CD4-positive, alpha-beta memory T cell (primary cell): ENCODE measurements around the gene RNASE13. TPM values are rescaled to one million over a fixed set of nuclear protein-coding genes. Genes with fewer than 3 reads are reported as not detected.

ENCODE experiments used
- CTCF ChIA-PET: fragments of 350-600 bp; sonication (Branson Sonifier 250); formaldehyde crosslinking; loops from one replicate; lab custom pipeline; 2021; ENCODE audit warnings: inconsistent platforms; ENCODE audit not compliant: partially characterized antibody; lab: Charles Lee
- POLR2A ChIA-PET: fragments of 350-600 bp; sonication (Branson Sonifier 250); formaldehyde crosslinking; loops from one replicate; lab custom pipeline; 2021; ENCODE audit not compliant: partially characterized antibody; lab: Charles Lee
- DNase-seq, 5 donors: peaks; one replicate each; pipeline versions ENCODE4 v3.0.0 to v3.0.0-alpha.2; 2020 to 2022; ENCODE audit warnings: mixed read lengths in 1 of 5
- H3K27ac ChIP-seq: one replicate; pipeline ENCODE4 v1.7.0; 2013; ENCODE audit warnings: low read depth, low read length
- H3K27me3 ChIP-seq: 2 replicates; pipeline ENCODE4 v1.7.0; 2013; ENCODE audit warnings: mild to moderate bottlenecking, low read length, moderate library complexity; ENCODE audit not compliant: insufficient read depth
- H3K36me3 ChIP-seq: 2 replicates; pipeline ENCODE4 v1.7.0; 2013; ENCODE audit warnings: mild to moderate bottlenecking, low read length, moderate library complexity; ENCODE audit not compliant: insufficient read depth
- H3K4me1 ChIP-seq: 2 replicates; pipeline ENCODE4 v1.7.0; 2013; ENCODE audit warnings: mild to moderate bottlenecking, low read length, moderate library complexity; ENCODE audit not compliant: insufficient read depth
- H3K4me3 ChIP-seq, 2 donors: one replicate each; pipeline ENCODE4 v1.7.0; 2013; ENCODE audit warnings: low read length in 2 of 2, mild to moderate bottlenecking in 1 of 2
- H3K9me3 ChIP-seq, 2 donors: one replicate each; pipeline ENCODE4 v1.7.0; 2013; ENCODE audit warnings: low read length in 2 of 2, control low read depth in 1 of 2; ENCODE audit not compliant: control insufficient read depth in 1 of 2
- H3K27ac Mint-ChIP-seq, 7 donors: one replicate each; pipeline ENCODE4 v1.8.0; 2020 to 2021; ENCODE audit warnings: mixed read lengths in 7 of 7, mild to moderate bottlenecking in 6 of 7, inconsistent platforms in 3 of 7, moderate library complexity in 3 of 7
- H3K27me3 Mint-ChIP-seq, 2 donors: one replicate each; pipeline ENCODE4 v1.8.0; 2020 to 2021; ENCODE audit warnings: mixed read lengths in 2 of 2
- H3K36me3 Mint-ChIP-seq, 2 donors: one replicate each; pipeline ENCODE4 v1.8.0; 2020 to 2021; ENCODE audit warnings: mixed read lengths in 2 of 2, inconsistent platforms in 1 of 2, mild to moderate bottlenecking in 1 of 2
- H3K4me1 Mint-ChIP-seq, 4 donors: one replicate each; pipeline ENCODE4 v1.8.0; 2020 to 2021; ENCODE audit warnings: mixed read lengths in 4 of 4, mild to moderate bottlenecking in 1 of 4
- H3K4me3 Mint-ChIP-seq, 8 donors: one replicate each; pipeline ENCODE4 v1.8.0; 2020 to 2021; ENCODE audit warnings: mixed read lengths in 8 of 8, mild to moderate bottlenecking in 7 of 8, moderate library complexity in 6 of 8, inconsistent platforms in 3 of 8
- H3K9me3 Mint-ChIP-seq, 8 donors: one replicate each; pipeline ENCODE4 v1.8.0; 2020 to 2021; ENCODE audit warnings: mixed read lengths in 8 of 8, mild to moderate bottlenecking in 5 of 8, inconsistent platforms in 3 of 8, moderate library complexity in 1 of 8
- intact Hi-C: fragments of 100-400 bp; cut with micrococcal nuclease; formaldehyde crosslinking; loops from one replicate; pipeline ENCODE4 v1.15.1; 2023
- polyA plus RNA-seq, 2 donors: library from polyadenylated mRNA; unstranded; fragments of 300-500 nt; fragmentation: Illumina TruSeq; gene quantifications; one replicate each; pipeline ENCODE4 v1.2.3, GENCODE V29; 2021
- total RNA-seq, 2 experiments: library from RNA; stranded (reverse); gene quantifications; one replicate each; pipeline ENCODE4 v1.2.3, GENCODE V29; 2021

RNASE13 gene
- total and polyA plus RNA-seq, 4 experiments from 2014 or later, result not detected

DNA sequence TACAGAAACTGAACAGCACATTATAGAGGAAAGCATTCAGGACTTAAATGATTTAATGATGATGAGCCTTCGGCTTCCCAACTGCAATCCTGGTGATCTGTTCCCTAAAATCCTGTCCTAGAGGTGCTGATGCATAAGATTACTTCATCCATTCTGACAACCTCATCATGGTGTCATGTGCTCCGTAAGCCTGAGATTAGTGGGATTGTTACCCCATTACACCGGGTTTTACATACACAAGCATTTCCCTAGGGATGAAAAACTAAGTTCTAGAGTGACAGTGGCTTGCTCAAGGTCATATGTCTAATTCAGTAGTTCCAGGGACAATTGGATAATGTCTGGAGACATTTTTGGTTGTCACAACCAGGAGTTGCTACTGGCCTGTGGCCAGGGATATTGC, 2.5 kb upstream of the RNASE13 start:
- POLR2A ChIA-PET, result no interaction called here
- H3K36me3 Mint-ChIP-seq, result no peaks in the 10 kb centered on the region

DNA sequence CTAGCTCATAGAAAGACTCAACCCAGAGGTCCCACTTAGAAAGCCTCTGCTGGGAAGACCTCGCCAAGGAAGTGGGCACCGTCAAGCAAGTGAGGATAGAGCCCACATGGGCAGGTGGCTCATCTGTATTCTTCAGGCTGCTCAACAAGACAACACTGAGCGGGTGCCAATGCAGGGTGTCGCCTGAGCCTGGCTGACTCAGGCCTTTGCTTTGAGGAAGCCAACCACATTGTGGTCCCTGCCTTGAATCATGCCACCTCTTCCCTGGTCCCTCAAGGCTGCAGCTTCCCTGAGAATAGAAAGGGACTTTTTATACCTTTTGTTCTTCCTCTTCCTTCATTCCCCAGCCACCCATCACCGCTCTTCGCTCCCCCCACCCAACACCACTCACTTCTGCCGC, 2.1 kb upstream of the RNASE13 start:
- Mint-ChIP-seq H3K9me3 (peaks cover 0 to 2% (median 0%) of the 10 kb centered on the region in 8 donors), H3K4me1 (peaks cover 0 to 6% (median 0%) of the 10 kb centered on the region in 4 donors), H3K27ac (no peak overlapping the region), H3K27me3 (peaks cover 0 to 3% of the 10 kb centered on the region in 2 donors), H3K36me3 (no peaks in the 10 kb centered on the region), H3K4me3 (no peak overlapping the region)
- Histone ChIP-seq H3K9me3 (no peaks in the 10 kb centered on the region), H3K36me3 (no peaks in the 10 kb centered on the region), H3K27me3 (no peaks in the 10 kb centered on the region), H3K4me3 (no peak overlapping the region), H3K4me1 (no peaks in the 10 kb centered on the region), H3K27ac (no peak overlapping the region)
- intact Hi-C loops, result no loop called here
- POLR2A ChIA-PET, result interaction anchor here (1.4 kb wide), 1 partner anchor 14 kb away, joined by 3 read pairs; no protein-coding TSS in a partner anchor
- DNase-seq, result no peak
- CTCF ChIA-PET, result interaction anchor here (0.9 to 10.7 kb wide), 4 partner anchors 11 to 56 kb away, joined by 3 to 138 read pairs (median 6); no protein-coding TSS in a partner anchor

More for the DNA sequence above, 2.5 kb upstream of the RNASE13 start:
- H3K9me3 ChIP-seq, result no peaks in the 10 kb centered on the region
- CTCF ChIA-PET, result interaction anchor here (0.5 to 10.7 kb wide), 2 partner anchors 22 to 62 kb away, joined by 3 to 138 read pairs; no protein-coding TSS in a partner anchor
- Mint-ChIP-seq H3K27me3 (peaks cover 0 to 3% of the 10 kb centered on the region in 2 donors), H3K4me1 (peaks cover 0 to 10% (median 0%) of the 10 kb centered on the region in 4 donors), H3K27ac (no peak overlapping the region), H3K4me3 (no peak overlapping the region), H3K9me3 (peaks cover 0 to 2% (median 0%) of the 10 kb centered on the region in 8 donors)
- H3K27me3 ChIP-seq, result no peaks in the 10 kb centered on the region
- H3K36me3 ChIP-seq, result no peaks in the 10 kb centered on the region
- no peak overlapping the region for H3K4me3 ChIP-seq
- intact Hi-C loops, result no loop called here
- no peaks in the 10 kb centered on the region for H3K4me1 ChIP-seq
- no peak for DNase-seq
- no peak overlapping the region for H3K27ac ChIP-seq

DNA sequence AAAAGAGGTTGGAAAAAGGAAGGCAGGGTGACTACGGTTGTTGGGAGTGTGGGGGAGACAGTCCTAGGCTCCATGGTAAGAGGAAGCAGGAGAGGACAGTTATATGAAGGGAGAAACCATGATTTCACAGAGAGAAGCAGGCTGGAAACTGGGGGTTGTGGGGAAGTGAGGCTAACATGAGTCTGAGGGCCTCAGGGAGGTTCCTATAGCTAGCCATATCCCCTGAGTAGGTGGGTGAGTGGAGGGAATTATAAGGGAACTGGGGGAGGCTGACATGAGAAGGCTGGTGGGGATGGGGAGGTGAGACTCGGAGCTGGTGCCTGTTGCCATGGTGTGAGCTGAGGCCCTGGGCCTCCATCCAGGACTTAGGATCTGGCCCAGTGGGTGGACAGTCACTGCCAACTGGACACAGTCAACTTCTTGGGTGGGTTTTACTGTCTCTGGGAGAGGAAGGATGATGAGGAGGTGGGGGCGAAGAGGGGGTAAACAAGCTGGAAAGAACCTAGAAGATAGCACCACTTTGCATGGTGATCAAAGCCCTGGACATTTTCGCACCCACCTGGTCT, 1.4 kb downstream of the RNASE13 start:
- H3K4me1 Mint-ChIP-seq, result no peaks in the 10 kb centered on the region
- intact Hi-C loops, result no loop called here
- POLR2A ChIA-PET, result no interaction called here
- Histone ChIP-seq H3K9me3 (no peaks in the 10 kb centered on the region), H3K27me3 (no peaks in the 10 kb centered on the region), H3K36me3 (no peaks in the 10 kb centered on the region), H3K27ac (no peak overlapping the region), H3K4me1 (no peaks in the 10 kb centered on the region), H3K4me3 (no peak overlapping the region)
- no peaks in the 10 kb centered on the region for H3K36me3 Mint-ChIP-seq
- CTCF ChIA-PET, result interaction anchor here (1.3 to 10.7 kb wide), 6 partner anchors 10 to 71 kb away, joined by 3 to 138 read pairs (median 8); no protein-coding TSS in a partner anchor
- H3K4me3 Mint-ChIP-seq, result no peak overlapping the region
- peak overlapping the region in 1 of 7 donors; percentile 74 for H3K27ac Mint-ChIP-seq
- no peak for DNase-seq
- H3K9me3 Mint-ChIP-seq, result peaks cover 0 to 2% (median 0%) of the 10 kb centered on the region in 8 donors
- peaks cover 1 to 3% of the 10 kb centered on the region in 2 donors for H3K27me3 Mint-ChIP-seq

DNA sequence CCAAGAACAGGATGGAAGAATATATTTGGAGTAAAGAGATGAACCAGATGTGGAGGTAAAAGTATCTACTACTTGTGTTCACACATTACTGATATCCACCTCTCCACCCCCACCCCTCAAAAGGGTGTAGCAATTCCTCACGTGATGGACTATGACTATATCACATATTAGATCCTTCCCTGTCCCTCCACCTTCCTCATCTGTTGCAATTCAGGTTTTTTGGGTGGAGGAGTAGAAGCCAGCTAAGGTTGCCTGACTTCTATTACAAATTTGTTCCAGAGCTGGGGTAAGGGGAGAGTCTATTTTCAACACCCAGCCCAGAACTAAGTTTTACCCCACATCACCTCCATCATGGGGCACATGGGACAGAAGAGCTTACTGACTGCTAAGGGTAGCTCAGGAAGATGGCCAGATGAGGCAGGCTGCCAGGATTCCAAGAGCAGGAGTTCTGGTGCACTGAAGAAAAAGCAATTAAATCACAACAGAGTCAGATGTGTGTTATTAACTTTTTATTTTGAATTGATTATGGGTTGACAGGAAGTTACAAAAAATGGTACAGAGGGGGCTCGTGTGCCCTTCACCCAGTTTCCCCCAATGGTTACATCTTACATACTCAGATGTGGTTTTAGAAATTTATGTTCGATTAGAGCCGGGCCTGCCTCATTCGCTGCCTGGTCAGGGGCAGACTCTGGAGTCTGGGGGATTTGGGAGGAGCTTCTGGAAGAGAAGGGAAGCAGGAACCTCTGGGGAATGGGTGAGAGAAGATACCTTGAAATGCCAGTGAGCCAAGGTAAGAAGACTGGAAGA, 2.1 kb downstream of the RNASE13 start:
- DNase-seq, result no peak
- Histone ChIP-seq H3K9me3 (no peaks in the 10 kb centered on the region), H3K4me3 (no peak overlapping the region), H3K27me3 (no peaks in the 10 kb centered on the region), H3K4me1 (no peaks in the 10 kb centered on the region), H3K36me3 (no peaks in the 10 kb centered on the region), H3K27ac (no peak overlapping the region)
- Mint-ChIP-seq H3K27me3 (peaks cover 1 to 3% of the 10 kb centered on the region in 2 donors), H3K4me1 (no peaks in the 10 kb centered on the region), H3K27ac (no peak overlapping the region), H3K36me3 (no peaks in the 10 kb centered on the region), H3K4me3 (no peak overlapping the region), H3K9me3 (peaks cover 0 to 2% (median 0%) of the 10 kb centered on the region in 8 donors)
- CTCF ChIA-PET, result interaction anchor here (1.4 to 10.7 kb wide), 7 partner anchors 8 to 72 kb away, joined by 3 to 138 read pairs (median 7); no protein-coding TSS in a partner anchor
- POLR2A ChIA-PET, result interaction anchor here (0.6 kb wide), 1 partner anchor 83 kb away, joined by 3 read pairs; no protein-coding TSS in a partner anchor
- intact Hi-C loops, result no loop called here

DNA sequence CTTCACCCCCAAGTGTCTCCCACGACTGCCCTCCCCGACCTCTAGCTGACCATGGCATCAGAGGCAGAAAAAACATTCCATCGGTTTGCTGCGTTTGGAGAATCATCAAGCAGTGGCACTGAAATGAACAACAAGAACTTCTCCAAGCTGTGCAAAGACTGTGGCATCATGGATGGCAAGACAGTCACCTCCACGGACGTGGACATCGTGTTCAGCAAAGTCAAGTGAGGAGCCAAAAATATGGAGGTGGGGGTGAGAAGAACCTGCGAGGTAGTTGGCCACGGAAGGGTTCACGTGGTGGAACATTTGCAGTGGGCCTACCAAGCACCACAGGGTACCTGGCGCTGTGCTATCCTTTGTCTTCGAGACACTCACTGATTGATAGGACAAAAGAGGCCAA, 4.1 kb downstream of the RNASE13 start:
- no peak overlapping the region for H3K4me3 Mint-ChIP-seq
- no peaks in the 10 kb centered on the region for H3K36me3 Mint-ChIP-seq
- peaks cover 1 to 3% of the 10 kb centered on the region in 2 donors for H3K27me3 Mint-ChIP-seq
- peaks cover 0 to 2% (median 0%) of the 10 kb centered on the region in 8 donors for H3K9me3 Mint-ChIP-seq
- H3K4me1 Mint-ChIP-seq, result peaks cover 0 to 5% (median 2%) of the 10 kb centered on the region in 4 donors
- no peak overlapping the region for H3K4me3 ChIP-seq
- no peaks in the 10 kb centered on the region for H3K36me3 ChIP-seq
- H3K4me1 ChIP-seq, result no peaks in the 10 kb centered on the region
- H3K9me3 ChIP-seq, result no peaks in the 10 kb centered on the region
- no peaks in the 10 kb centered on the region for H3K27me3 ChIP-seq
- no peak overlapping the region for H3K27ac ChIP-seq
- ChIA-PET POLR2A (interaction anchor here (1.1 kb wide), 1 partner anchor 9 kb away, joined by 3 read pairs; no protein-coding TSS in a partner anchor), CTCF (interaction anchor here (10.7 kb wide), 1 partner anchor 15 kb away, joined by 138 read pairs; no protein-coding TSS in a partner anchor)
- intact Hi-C loops, result no loop called here
- DNase-seq, result no peak
- peak overlapping the region in 1 of 7 donors; percentile 60 for H3K27ac Mint-ChIP-seq

DNA sequence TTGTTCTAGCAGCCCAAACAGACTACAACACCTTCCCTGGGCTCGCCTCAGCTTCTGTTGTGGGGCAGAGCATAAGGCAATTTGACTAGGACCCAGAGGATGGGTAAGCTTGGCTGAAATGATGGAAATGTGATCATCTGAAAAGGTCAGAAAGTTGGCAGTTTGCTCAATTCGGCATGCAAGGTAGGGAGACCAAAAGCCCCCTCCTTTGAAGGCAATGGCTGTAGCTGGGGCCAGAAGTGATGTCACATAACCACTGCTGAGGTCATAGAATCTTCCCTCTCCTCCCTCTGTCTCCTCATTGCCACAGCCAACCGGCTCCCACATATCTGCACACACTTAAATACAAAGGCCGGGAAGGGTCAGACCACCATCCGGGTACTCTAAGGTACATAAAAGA, 4.7 kb downstream of the RNASE13 start, which contains the start of gene TPPP2:
TSS of gene TPPP2 (plus strand) at position 301 of the 400 bp plus-strand sequence. CDS start 365 bp downstream, outside the sequence.
- H3K27ac Mint-ChIP-seq, result peak within 1 kb of the TSS in 1 of 7 donors; percentile 60

More for the DNA sequence above, 4.7 kb downstream of the RNASE13 start, which contains the start of gene TPPP2:
- Mint-ChIP-seq H3K4me3 (no peak within 1 kb of the TSS), H3K27me3 (peaks cover 1 to 3% of the 10 kb centered on the region in 2 donors), H3K4me1 (peaks cover 0 to 5% (median 2%) of the 10 kb centered on the region in 4 donors), H3K36me3 (peaks cover 0 to 2% of the 10 kb centered on the region in 2 donors), H3K9me3 (peaks cover 0 to 2% (median 0%) of the 10 kb centered on the region in 8 donors)
- no peaks in the 10 kb centered on the region for H3K4me1 ChIP-seq
- ChIA-PET POLR2A (interaction anchor here (1.1 kb wide), 1 partner anchor 8 kb away, joined by 3 read pairs; no protein-coding TSS in a partner anchor), CTCF (interaction anchor here (10.7 kb wide), 1 partner anchor 14 kb away, joined by 138 read pairs; no protein-coding TSS in a partner anchor)
- no peaks in the 10 kb centered on the region for H3K27me3 ChIP-seq
- no peaks in the 10 kb centered on the region for H3K9me3 ChIP-seq
- H3K36me3 ChIP-seq, result no peaks in the 10 kb centered on the region
- intact Hi-C loops, result no loop called here
- no peak within 1 kb of the TSS for H3K4me3 ChIP-seq
- no peak for DNase-seq
- H3K27ac ChIP-seq, result no peak within 1 kb of the TSS
